HG03378 (cell line): ENCODE results near the gene GBA2.

Source experiments
- ATAC-seq: cut with Tn5 transposase; IDR thresholded peaks from one replicate; pipeline ENCODE4 v1.9.1; 2021; ENCODE audit warnings: mild to moderate bottlenecking, moderate library complexity; ENCODE audit not compliant: unreplicated experiment

Gene GBA2

DNA sequence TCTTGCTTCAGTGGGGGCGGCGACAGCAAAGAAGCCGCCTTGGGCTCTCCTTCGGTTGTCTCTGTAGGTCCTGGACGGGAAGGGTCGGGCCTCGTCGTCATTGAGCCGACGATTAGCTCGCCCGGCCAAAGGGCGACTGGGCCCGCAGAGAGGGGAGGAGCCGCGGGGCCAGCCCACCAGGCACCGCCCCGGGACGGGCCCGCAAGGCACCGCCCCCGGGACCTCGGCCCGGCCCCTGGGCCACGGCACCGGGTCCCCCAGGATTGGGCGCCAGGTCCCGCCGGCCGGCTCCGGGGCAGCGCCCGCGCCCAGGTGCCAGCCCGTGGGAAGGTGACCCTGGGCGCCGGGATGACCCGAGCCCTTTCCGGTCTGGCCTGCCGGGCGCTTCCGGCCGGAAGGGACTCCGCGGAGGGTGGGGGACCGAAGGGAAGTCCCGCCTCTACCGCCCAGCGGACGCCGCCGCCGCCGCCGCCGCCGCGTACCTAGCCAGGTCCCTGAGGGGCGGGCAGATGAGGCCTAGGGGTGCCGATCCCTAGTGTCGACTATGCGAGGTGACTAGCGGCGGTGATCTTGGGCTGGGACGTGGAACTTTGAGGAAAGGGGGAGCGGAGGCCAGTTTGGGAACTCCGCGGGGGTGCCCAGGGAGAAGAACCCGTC lies at the start of gene GBA2, which contains the start of gene RGP1:
GBA2 (minus strand) TSS at position 371 of the 657 bp plus-strand sequence. CDS start 524 bp downstream, outside the sequence.
RGP1 (plus strand) TSS at position 430 of the 657 bp plus-strand sequence. CDS start 469 bp downstream, outside the sequence.
- peak; percentile 34 for ATAC-seq

DNA sequence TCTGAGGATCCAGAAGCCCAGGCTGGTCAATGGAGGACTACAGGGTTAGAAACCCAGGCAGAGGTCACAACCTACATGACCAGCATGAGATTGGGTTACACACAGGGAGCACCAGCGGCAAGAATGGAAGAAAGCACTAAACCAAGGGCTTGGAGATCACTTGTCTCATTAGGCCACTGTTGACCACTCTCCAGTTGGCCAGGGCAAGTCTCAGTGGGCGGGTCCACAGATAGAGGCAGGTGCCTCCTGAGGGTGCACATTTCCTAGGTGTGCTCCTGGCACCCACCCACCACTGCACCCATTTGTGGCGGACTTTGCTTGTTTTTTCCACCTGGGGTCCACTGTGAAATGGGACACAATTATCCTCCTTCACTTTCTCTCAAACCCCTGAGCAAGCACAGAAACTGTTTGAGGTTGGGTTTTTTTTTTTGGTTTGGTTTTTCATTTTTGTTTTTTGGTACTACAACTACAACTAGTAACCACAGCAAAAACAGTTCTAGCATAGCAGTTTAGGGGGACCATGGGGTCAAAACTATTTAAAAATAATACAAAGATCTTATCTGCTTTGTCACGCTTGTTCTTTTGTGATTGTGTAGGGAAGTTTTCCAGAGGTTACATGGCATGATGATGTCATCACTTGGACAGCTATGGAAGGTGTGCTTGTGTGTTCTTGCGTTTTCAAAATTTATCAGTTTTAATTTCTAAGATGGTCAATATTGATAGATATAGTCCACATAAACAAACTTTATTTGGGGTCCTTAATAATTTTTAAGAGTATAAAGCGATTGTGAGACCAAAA lies 48.5 kb upstream of the GBA2 start:
- no peak for ATAC-seq

DNA sequence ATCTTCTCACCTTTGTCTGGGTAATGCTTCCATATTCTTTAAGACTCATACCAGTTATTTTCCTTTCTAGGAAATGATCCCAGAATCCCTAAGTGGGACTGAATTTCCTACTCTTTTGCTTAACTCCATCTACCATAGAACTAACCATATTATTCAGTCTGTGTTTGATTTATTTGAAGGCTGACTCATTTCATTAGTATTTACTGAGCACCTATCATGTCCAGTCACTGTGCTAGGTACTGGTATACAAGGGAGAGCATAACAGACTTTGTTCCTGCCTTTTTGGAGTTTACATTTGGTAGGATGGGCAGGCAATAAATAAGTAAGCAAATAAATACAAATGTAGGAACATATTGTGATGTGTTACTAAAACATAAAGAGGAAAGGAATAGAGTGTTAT lies 46.7 kb upstream of the GBA2 start:
- no peak for ATAC-seq

DNA sequence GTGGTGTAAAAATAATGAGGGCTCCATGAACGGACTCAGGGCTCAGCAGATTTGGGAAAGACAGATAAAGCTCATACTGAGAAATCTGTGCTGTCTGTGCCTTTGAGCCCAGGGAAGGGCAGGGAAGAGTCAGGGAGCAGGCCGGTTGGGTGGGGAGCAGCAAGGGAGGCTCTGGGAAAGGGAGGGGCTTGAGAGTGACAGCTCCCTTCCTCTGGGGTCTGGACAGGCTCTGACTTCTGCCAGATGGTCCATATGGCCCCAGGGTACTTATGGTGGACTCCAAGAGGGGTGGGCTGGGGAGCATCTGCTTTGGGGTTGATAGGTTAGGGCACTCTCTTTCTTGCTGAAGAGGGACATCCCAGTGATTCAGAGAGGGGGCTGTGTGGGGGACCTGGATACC lies 44.4 kb upstream of the GBA2 start:
- ATAC-seq: no peak

DNA sequence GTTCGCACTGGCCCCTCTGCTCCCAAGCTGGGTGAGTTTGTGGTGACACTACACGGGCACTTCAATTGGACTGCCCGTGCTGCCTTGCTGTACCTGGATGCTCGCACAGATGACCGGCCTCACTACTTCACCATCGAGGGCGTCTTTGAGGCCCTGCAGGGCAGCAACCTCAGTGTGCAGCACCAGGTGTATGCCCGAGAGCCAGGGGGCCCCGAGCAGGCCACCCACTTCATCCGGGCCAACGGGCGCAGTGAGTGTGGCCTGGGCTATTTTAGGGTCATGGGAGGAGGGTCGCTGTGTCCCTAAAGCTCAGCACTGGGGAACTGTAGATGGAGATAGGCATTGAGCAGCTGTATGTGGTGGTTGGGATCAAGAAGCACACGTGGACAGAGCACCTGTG lies 43.8 kb upstream of the GBA2 start:
- ATAC-seq: no peak

DNA sequence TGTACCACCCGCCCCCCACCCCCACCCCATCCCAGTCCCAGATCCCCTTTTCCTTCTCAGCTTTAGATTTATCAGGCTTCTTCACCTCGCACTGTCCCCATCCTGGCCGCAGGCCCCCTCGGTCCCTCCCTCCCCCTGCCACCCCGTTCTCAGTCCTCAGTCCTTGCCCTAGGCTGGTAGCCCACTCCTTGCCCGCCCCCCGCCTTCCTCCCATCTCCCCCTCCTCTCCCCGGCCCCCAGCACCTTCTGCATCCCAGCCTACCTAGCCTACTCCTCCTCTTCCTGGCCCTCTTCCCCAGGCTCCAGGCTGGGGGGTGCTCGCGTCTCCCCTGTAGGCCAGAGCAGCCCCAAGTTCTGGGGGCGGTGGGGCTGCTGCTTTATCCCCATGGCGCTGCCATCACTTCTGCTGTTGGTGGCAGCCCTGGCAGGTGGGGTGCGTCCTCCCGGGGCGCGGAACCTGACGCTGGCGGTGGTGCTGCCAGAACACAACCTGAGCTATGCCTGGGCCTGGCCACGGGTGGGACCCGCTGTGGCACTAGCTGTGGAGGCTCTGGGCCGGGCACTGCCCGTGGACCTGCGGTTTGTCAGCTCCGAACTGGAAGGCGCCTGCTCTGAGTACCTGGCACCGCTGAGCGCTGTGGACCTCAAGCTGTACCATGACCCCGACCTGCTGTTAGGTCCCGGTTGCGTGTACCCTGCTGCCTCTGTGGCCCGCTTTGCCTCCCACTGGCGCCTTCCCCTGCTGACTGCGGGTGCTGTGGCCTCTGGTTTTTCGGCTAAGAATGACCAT lies 43.2 kb upstream of the GBA2 start:
- no peak for ATAC-seq

DNA sequence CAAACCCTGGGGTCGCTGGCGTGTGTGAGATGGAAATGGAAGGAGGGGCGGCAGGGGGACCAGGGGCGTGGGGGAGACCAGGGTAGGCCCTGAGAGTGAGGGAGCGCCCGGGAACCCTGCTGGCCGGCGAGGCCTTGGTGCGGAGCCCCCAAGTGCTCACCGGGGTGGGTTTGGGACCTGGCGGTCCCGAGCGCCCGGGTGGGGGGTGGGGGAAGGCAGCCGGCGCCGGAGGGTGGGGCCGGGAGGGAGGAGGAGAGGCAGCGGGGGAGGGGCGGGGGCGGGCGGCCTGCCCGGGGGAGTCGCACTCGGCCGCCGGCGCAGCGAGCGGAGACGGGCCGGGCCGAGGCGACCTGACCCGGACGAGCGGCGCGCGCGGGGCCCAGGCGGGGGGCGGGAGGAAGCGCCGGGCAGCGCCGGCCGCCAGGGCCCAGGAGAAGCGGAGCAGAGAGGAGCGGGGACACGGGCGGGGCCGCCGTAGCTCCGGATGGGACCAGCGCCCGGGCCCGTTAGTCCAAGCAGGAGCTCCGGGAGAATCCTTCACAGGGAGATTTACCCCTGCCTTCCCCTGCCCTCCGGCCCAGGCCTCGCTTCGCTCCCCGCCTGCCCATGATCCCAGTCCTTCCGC lies 42.4 kb upstream of the GBA2 start, which contains the start of gene NPR2:
NPR2 (plus strand) TSS at position 295 of the 625 bp plus-strand sequence. CDS start 818 bp downstream, outside the sequence.
- ATAC-seq: no peak

DNA sequence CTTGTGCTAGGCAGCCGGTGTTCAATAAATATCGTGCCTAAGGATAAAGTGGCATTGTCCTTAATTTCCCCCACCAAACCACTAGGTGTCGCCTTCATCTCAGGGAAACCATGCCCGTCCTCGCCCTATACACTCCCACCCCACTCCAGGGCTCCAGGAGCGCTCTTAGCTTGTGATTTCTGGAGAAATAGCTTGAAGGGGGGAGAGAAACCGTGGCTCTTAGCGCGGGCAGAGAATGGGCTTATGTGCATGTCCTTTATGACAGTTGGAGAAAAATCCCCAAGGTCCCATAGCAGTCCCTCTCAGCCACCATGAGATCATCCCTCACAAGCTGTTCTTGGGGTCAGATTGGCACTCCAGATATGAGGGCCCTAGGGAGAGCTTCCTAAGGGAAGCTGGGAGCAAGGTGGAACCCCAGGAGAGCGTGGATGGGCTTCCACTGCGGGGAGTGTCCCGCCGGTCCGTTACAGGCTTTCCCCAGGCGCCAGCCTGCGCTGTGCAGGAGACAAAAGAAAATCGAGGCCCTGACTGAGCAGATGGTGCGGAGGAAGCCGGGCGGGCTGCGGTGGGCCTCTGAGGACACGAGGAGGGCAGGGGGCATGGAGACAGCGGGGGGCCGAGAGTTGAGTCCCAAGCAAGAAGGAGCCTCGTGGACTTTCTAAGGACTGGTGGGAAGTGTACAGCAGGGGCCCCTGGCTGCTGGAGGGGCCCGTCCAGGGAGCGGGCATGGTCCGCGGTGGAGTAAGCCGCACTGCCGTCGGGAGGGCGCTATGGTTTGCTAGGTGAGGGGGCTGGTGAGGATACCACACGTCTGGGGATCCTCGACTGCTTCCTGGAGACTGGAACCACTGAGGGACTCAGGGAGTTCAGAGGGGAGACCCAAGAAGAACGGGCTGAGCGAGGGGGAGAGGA lies 41.6 kb upstream of the GBA2 start:
- peak; percentile 56 for ATAC-seq

DNA sequence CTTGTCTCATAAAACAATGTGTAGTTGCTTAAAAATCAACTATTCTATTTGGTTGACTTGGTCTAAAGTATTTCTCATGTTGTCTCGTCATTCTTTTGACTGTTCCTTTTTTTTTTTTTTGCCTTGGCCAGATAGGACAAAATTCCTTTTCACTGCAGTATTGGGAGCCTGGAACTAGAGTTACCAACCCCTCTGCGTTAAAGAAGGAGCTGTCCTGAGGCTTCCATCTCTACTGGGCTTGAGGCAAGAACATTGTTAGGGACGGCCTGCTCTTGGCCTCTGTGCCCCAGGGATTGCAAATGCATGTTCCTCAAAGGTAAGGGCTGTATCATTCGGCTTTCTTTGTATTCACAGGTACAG lies 41.0 kb upstream of the GBA2 start:
- no peak for ATAC-seq

DNA sequence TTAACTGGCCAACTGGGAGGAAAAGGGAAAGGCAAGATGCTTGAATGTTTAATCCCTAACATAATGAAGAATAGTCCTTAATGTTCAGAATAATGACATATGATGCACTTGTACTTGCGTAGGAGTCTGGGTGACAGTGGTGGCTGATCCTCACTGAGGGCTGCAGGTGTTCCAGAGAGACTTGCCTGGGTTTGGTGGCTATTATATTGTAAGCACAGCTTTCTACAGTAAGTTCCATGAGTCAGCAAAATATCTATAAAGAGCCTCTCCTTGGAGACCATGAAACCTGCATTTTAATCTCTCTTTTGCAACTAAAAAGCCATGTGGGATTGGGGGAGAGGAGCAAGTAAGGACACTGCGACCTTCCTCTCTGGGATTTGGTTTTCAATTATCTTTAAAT lies 40.5 kb upstream of the GBA2 start:
- no peak for ATAC-seq

DNA sequence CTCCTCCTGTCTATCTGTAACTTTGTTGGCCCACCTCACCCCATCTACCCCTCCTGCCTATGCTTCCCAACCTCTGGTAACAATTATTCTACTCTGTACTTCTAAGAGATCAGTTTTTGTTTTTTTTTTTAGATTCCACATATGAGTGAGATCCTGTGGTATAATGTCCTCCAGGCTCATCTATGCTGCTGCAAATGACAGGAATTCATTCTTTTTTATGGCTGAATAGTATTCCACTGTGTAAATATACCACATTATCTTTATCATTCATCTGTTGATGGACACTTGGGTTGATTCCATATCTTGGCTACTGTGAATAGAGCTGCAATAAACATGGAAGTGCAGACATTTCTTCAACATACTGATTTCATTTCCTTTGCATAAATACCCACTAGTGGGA lies 34.4 kb upstream of the GBA2 start:
- ATAC-seq: no peak

DNA sequence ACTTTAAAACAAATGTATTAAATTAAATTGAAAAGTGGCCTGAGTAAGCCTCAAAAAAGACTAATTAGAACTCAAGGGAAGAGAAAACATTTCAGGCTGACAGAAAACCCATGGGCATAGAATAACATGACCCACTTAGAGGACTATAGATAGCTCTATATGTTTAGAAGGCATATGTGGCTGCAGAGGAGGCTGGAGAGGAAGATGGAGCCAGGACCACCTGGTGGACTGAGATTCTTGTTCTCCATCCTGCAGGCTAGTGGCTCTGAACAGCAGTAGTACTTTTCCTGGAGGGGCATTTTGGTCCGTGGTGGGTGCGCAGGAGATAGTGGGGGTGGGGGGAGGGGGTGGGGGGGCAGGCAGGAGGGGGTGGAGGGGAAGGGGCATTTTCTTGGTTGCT lies 32.0 kb upstream of the GBA2 start:
- no peak for ATAC-seq

DNA sequence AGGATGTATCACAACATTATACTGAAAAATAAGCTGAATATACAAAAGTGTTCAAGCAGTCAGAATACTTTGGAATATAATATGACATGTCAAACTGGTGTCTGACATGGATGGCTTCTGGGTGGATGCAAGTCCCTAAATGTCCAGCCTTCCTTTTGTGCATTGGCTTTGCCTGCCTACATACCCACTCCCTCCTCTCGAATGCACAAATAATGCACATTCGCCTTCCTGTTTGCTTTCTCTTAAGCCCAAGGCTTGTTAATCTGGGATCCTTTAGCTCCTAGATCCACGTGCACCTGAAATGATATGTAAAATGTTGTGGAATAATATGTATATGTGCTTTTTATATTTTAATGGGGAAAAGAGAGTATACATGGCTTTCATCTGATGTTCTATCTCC lies 29.5 kb upstream of the GBA2 start:
- ATAC-seq: no peak

DNA sequence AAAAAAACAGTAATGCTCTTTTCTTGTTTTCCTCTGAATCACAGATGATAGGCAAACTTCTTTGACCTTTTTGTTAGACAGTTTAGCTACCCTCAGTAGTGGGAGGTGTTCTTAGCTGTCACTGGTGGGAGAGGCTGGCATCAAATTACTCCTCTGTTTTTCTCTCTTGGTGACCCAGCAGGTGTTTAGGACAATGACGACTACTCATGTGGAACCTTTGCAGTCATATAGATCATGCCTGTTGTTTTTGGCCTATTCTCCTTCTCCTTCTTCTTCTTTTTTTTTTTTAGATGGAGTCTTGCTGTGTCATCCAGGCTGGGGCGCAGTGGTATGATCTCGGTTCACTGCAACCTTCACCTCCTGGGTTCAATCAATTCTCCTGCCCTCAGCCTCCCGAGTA lies 27.0 kb upstream of the GBA2 start:
- ATAC-seq: no peak

DNA sequence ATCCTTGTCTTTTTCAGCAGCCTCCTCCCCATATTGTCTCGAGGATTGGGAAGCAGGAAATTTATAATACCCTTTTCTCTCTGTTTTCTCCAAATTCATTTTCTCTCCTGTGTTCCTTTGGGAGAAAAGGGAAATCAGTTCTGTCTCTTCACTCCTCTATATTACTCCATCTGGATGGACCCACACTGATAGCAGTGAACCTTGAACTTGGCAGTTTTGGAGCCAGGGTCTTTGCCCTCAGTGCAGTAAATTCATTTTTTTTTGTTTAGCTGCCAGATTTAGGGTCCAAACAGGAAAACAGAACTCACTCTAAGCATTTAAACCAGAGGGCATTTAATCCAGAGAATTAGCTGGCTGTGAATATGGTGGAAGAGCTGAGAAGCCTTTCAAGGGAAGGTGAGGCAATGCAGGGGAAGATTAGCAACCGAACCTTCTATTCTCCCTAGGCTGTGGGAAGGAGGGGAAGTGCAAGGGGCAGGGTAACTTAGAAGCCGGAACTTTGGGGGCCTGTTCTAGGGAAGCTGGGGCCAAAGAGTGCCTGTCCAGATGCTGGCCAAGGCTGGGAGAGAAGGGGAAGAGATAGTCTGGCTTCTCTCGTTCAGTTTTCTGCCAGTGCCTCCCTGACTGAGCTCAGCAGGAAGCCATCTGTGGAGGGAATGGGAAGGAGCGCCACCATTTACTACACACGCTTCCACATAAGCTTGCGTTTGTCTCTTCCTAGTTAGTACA lies 26.0 kb upstream of the GBA2 start:
- no peak for ATAC-seq

DNA sequence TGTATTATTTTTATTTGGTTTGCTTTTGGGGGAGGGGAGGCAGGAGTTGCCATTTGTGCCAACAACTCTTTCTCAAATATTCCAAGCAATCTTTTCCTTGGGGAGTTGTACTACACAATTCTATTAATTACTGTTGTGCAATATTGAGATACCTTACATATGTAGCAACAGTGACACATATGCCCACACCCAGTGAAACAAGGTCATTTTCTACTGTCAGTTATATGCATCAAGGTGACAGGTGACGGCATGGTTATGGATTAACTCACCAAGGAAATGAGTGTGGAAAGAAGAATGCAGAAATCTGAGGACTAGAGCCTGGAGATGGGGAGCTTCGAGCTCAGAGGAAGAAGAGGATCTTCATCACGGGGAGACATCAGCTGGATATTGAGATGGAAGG lies 22.9 kb upstream of the GBA2 start:
- no peak for ATAC-seq

DNA sequence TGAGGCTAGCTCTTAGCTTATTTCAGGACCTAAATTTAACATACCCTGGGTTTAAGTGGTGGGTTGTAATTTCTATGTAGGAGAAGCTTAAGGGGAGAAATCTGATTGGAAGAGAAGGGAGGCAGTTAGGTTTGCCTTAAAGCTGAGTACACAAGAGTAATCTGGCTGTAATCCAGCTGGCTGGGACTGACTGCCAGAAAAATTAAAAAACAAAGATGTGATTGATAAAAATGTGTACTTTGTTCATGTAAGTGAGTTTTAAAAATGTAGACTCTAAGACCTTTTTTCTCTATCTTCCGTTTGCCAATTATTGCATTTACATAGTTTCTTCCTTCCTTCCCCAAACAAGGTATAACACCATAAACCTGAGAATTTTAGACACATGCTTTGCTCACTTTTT lies 22.5 kb upstream of the GBA2 start:
- no peak for ATAC-seq

DNA sequence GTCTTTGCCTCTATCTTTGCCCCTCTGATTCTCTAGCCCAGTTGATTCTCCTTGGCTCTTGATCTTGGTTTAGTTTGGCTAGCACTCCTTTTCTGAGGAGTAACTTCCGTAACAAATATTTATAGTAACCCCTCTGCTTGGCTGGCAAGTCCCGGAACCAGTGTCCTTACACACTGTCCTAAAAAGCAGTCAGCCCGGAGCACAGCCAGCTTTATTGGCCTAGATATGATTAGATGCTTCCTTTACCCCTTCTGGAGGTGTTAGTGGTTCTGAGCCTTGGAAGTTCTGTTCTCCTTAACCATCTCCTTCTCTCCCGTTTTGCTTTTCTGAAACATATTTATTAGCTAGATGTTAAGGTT lies 22.0 kb upstream of the GBA2 start:
- no peak for ATAC-seq

DNA sequence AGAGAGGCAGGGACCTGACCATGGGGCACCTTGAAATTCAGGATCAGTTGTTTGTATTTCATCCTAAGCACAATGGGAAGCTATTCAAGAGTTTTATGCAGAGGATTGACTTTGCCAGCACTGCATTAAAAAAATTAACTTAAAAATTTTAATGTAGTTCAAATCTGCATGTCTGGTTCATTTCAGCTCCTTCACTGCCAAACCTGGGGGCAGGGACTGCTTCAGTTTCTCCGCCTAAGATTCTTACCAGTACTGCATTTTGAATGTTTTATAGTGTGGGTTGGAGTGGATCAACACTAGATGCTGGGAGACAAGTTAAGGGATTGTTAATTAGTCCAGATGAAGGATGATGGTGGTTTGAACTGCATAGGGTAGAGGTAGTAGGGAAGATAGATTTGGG lies 20.7 kb upstream of the GBA2 start:
- ATAC-seq: no peak

DNA sequence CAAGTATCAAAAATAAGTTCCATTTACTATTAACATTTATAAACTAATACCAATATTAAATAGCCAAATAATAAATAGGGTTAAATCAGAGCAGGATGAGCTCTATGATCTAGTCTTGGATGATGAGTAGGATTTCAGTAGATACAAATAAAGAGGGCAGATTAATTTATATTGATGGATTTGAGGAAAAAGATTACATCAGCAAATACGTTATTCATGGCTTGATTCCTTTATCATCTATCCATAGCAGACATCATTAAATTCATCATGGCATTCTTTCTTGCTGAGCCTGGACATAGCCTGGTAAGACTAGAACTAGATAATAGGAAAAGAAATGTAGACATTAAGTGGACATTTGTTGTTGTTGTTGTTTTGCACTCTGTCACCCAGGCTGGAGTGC lies 18.4 kb upstream of the GBA2 start:
- ATAC-seq: no peak
